Osteocyte (in vitro differentiated cells): Measurements from ENCODE around the gene GDF9. TPM values are rescaled to one million over a fixed set of nuclear protein-coding genes. Genes with fewer than 3 reads are reported as not detected.

Experiments used
- DNase-seq: peaks from one replicate; pipeline ENCODE4 v3.0.0; 2021; ENCODE audit warnings: mixed read lengths; ENCODE audit not compliant: unreplicated experiment; ENCODE audit errors: extremely low spot score
- H3K27ac Mint-ChIP-seq: one replicate; pipeline ENCODE4 v1.8.0; 2021; ENCODE audit warnings: mild to moderate bottlenecking, mixed read lengths; ENCODE audit not compliant: unreplicated experiment
- H3K27me3 Mint-ChIP-seq: one replicate; pipeline ENCODE4 v1.8.0; 2021; ENCODE audit warnings: mixed read lengths; ENCODE audit not compliant: unreplicated experiment
- H3K36me3 Mint-ChIP-seq: one replicate; pipeline ENCODE4 v1.8.0; 2021; ENCODE audit warnings: mixed read lengths; ENCODE audit not compliant: unreplicated experiment
- H3K4me1 Mint-ChIP-seq: one replicate; pipeline ENCODE4 v1.8.0; 2021; ENCODE audit warnings: mixed read lengths; ENCODE audit not compliant: unreplicated experiment
- H3K4me3 Mint-ChIP-seq: one replicate; pipeline ENCODE4 v1.8.0; 2021; ENCODE audit warnings: mild to moderate bottlenecking, moderate library complexity, mixed read lengths; ENCODE audit not compliant: unreplicated experiment
- H3K9me3 Mint-ChIP-seq: one replicate; pipeline ENCODE4 v1.8.0; 2021; ENCODE audit warnings: mixed read lengths; ENCODE audit not compliant: unreplicated experiment
- total RNA-seq: library from RNA; stranded (reverse); gene quantifications from 2 replicates; pipeline ENCODE4 v1.2.1, GENCODE V29; 2021
- TF ChIP-seq, protein P1 (sequence below): fragments of 200-600 bp; sonication (generic); IDR thresholded peaks from 2 replicates; pipeline ENCODE4 v1.5.0; 2021; ENCODE audit warnings: antibody characterized with exemption, mild to moderate bottlenecking, moderate library complexity

Gene GDF9
- total RNA-seq, 1 donor from 2014 or later: 0.30 TPM

DNA sequence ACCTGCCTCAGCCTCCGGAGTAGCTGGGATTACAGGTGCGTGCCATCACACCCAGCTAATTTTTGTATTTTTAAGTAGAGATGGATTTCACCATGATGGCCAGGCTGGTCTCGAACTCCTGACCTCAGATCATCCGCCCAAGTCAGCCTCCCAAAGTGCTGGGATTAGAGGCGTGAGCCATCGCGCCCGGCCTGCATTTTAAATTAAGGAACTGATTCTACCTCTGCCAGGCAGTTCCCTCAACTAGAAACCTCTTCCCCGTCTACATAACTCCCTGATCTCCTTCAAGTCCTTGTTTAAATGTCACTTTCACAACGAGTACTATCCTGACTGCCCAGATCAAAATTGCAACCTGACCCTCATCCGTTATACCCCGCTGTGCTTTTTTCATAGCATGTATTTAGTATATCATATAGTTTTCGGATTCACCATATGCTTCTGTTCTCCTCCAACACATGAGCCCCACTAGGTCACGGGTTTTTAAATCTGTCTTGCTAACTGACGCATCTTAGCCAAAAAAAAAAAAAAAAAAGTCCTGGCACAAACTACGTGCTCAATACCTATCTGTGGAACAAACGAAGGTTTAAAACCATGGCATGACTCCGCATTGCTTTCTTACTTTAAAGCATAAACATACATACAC is 54.0 kb downstream of the GDF9 start:
- peaks cover 50% of the 10 kb centered on the region for H3K27me3 Mint-ChIP-seq
- H3K36me3 Mint-ChIP-seq: peaks cover 1% of the 10 kb centered on the region
- no peak overlapping the region for H3K27ac Mint-ChIP-seq
- no peaks in the 10 kb centered on the region for H3K9me3 Mint-ChIP-seq
- no peak overlapping the region for H3K4me3 Mint-ChIP-seq
- peaks cover 15% of the 10 kb centered on the region for H3K4me1 Mint-ChIP-seq
- TF ChIP-seq, protein P1, sequence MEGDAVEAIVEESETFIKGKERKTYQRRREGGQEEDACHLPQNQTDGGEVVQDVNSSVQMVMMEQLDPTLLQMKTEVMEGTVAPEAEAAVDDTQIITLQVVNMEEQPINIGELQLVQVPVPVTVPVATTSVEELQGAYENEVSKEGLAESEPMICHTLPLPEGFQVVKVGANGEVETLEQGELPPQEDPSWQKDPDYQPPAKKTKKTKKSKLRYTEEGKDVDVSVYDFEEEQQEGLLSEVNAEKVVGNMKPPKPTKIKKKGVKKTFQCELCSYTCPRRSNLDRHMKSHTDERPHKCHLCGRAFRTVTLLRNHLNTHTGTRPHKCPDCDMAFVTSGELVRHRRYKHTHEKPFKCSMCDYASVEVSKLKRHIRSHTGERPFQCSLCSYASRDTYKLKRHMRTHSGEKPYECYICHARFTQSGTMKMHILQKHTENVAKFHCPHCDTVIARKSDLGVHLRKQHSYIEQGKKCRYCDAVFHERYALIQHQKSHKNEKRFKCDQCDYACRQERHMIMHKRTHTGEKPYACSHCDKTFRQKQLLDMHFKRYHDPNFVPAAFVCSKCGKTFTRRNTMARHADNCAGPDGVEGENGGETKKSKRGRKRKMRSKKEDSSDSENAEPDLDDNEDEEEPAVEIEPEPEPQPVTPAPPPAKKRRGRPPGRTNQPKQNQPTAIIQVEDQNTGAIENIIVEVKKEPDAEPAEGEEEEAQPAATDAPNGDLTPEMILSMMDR: no peak
- DNase-seq: no peak

Other genes starting within 250 kb of the GDF9 start
- not detected in 2 replicates for gene IL13, start 208.3 kb downstream of the GDF9 start, total RNA-seq
- not detected in 2 replicates for gene IL4, start 192.5 kb downstream of the GDF9 start, total RNA-seq
- 15.3 and 21.9 TPM in 2 replicates for gene KIF3A, start 128.9 kb downstream of the GDF9 start, total RNA-seq
- not detected in 2 replicates for gene CCNI2, start 119.0 kb downstream of the GDF9 start, total RNA-seq
- gene SEPTIN8, start 89.2 kb downstream of the GDF9 start, total RNA-seq: 57.9 and 60.2 TPM in 2 replicates
- gene SOWAHA, start 53.2 kb downstream of the GDF9 start, total RNA-seq: not detected in 2 replicates
- 3.2 and 4.5 TPM in 2 replicates for gene SHROOM1, start 35.8 kb downstream of the GDF9 start, total RNA-seq
- gene UQCRQ, start 173 bp upstream of the GDF9 start, total RNA-seq: 371 and 387 TPM in 2 replicates
- gene LEAP2, start 7.2 kb upstream of the GDF9 start, total RNA-seq: 0.78 and 0.91 TPM in 2 replicates
- gene AFF4, start 97.2 kb upstream of the GDF9 start, total RNA-seq: 106 and 114 TPM in 2 replicates
- gene ZCCHC10, start 160.1 kb upstream of the GDF9 start, total RNA-seq: 17.8 and 21.0 TPM in 2 replicates
- 94.9 and 107 TPM in 2 replicates for gene HSPA4, start 185.5 kb upstream of the GDF9 start, total RNA-seq